PC-9 (cell line): ENCODE results near the gene NAT16. TPM values are rescaled to one million over a fixed set of nuclear protein-coding genes. Genes with fewer than 3 reads are reported as not detected.

Source experiments
- BruUV-seq: library from RNA; stranded (reverse); fragments of 400-500 nt; replicated peaks from 2 replicates; lab custom pipeline; 2021; lab: Mats Ljungman, UMichigan
- CTCF ChIA-PET: fragments of 300-600 bp; sonication (Branson Sonifier 250); formaldehyde crosslinking; loops from one replicate; lab custom pipeline; 2022; ENCODE audit warnings: antibody characterized with exemption; lab: Charles Lee
- POLR2A ChIA-PET: fragments of 300-600 bp; sonication (Branson Sonifier 250); formaldehyde crosslinking; loops from one replicate; lab custom pipeline; 2022; ENCODE audit warnings: antibody characterized with exemption; ENCODE audit not compliant: unreplicated experiment; lab: Charles Lee
- DNase-seq, 2 experiments: peaks; one replicate each; pipeline versions ENCODE4 v3.0.0 to v3.0.0-alpha.2; 2015 to 2022; ENCODE audit warnings: mixed read lengths in 1 of 2
- H2AFZ ChIP-seq: fragments of 200-600 bp; sonication (generic); 2 replicates; pipeline ENCODE4 v1.8.1; 2017; ENCODE audit warnings: antibody characterized with exemption
- H3F3A ChIP-seq: fragments of 200-600 bp; sonication (generic); 2 replicates; pipeline ENCODE4 v1.8.1; 2017; ENCODE audit warnings: antibody characterized with exemption, mild to moderate bottlenecking, low read depth; ENCODE audit not compliant: insufficient read depth
- H3K27ac ChIP-seq: fragments of 200-600 bp; sonication (generic); 2 replicates; pipeline ENCODE4 v1.6.1; 2016; ENCODE audit warnings: mixed run types
- H3K27me3 ChIP-seq: fragments of 200-600 bp; sonication (generic); 2 replicates; pipeline ENCODE4 v1.6.1; 2016; ENCODE audit warnings: low read depth, mixed run types; ENCODE audit not compliant: insufficient read depth
- H3K36me3 ChIP-seq: fragments of 200-600 bp; sonication (generic); 2 replicates; pipeline ENCODE4 v1.6.1; 2016; ENCODE audit warnings: low read depth, mixed run types
- H3K4me1 ChIP-seq: fragments of 200-600 bp; sonication (generic); replicated peaks from 2 replicates; pipeline ENCODE4 v1.6.1; 2016; ENCODE audit warnings: mixed run types; ENCODE audit not compliant: insufficient read depth
- H3K4me2 ChIP-seq: fragments of 200-600 bp; sonication (generic); 2 replicates; pipeline ENCODE4 v1.6.1; 2017; ENCODE audit warnings: mixed run types
- H3K4me3 ChIP-seq: fragments of 200-600 bp; sonication (generic); 2 replicates; pipeline ENCODE4 v1.6.1; 2016; ENCODE audit warnings: mixed run types
- H3K79me2 ChIP-seq: fragments of 200-600 bp; sonication (generic); 2 replicates; pipeline ENCODE4 v1.6.1; 2017; ENCODE audit warnings: low read depth, mixed run types
- H3K9me2 ChIP-seq: fragments of 200-600 bp; sonication (generic); 2 replicates; pipeline ENCODE4 v1.8.1; 2017; ENCODE audit warnings: mild to moderate bottlenecking; ENCODE audit not compliant: insufficient read depth
- H3K9me3 ChIP-seq: fragments of 200-600 bp; sonication (generic); 2 replicates; pipeline ENCODE4 v1.8.1; 2016; ENCODE audit warnings: low read depth; ENCODE audit not compliant: insufficient read depth
- H4K20me1 ChIP-seq: fragments of 200-600 bp; sonication (generic); 2 replicates; pipeline ENCODE4 v1.8.1; 2017; ENCODE audit not compliant: insufficient read depth
- CTCF ChIP-seq: fragments of 200-600 bp; sonication (generic); conservative IDR thresholded peaks from 2 replicates; pipeline ENCODE4 v1.6.1; 2017; ENCODE audit warnings: mixed run types, antibody characterized with exemption, mild to moderate bottlenecking, moderate library complexity
- EZH2 ChIP-seq: fragments of 200-600 bp; sonication (generic); IDR thresholded peaks from 2 replicates; pipeline ENCODE4 v1.8.0; 2017; ENCODE audit warnings: antibody characterized with exemption, low read depth
- intact Hi-C: fragments of 100-400 bp; cut with micrococcal nuclease; formaldehyde crosslinking; loops from one replicate; pipeline ENCODE4 v1.10.0; 2022; ENCODE audit not compliant: unreplicated experiment
- total RNA-seq: library from RNA; stranded (reverse); gene quantifications from 2 replicates; pipeline ENCODE4 v1.2.3, GENCODE V29; 2021

The NAT16 gene
- total RNA-seq, 1 experiment from 2014 or later = not detected

GRCh38 chr7:101211501-101211900, 31.4 kb upstream of the NAT16 start:
- Histone ChIP-seq H3K27ac (no peak overlapping the region), H4K20me1 (no peaks in the 10 kb centered on the region), H3K4me2 (no peak overlapping the region), H3K9me2 (no peaks in the 10 kb centered on the region), H3K4me3 (no peak overlapping the region), H3K4me1 (0 out of 2 replicates have a peak, but pooled peaks cover 6% of the 10 kb centered on the region), H3K79me2 (peaks cover 7% of the 10 kb centered on the region), H2AFZ (no peak overlapping the region), H3K9me3 (no peaks in the 10 kb centered on the region), H3K36me3 (no peaks in the 10 kb centered on the region), H3F3A (no peaks in the 10 kb centered on the region), H3K27me3 (no peaks in the 10 kb centered on the region)
- POLR2A ChIA-PET = no interaction called here
- no peak for DNase-seq
- TF ChIP-seq EZH2 (no peak), CTCF (no peak)
- intact Hi-C loops = no loop called here
- BruUV-seq = no TSS peak
- CTCF ChIA-PET = no interaction called here

- no peaks in the 10 kb centered on the region for H4K20me1 ChIP-seq
- H3K4me1 ChIP-seq = no peaks in the 10 kb centered on the region
- TF ChIP-seq CTCF = no peak
- H3K9me3 ChIP-seq = no peaks in the 10 kb centered on the region
- ChIA-PET CTCF (interaction anchor here (0.6 kb wide), 1 partner anchor 15 kb away, joined by 3 read pairs; no protein-coding TSS in a partner anchor), POLR2A (interaction anchor here (0.6 kb wide), 1 partner anchor 952 kb away, joined by 10 read pairs; no protein-coding TSS in a partner anchor)
- no peaks in the 10 kb centered on the region for H3K36me3 ChIP-seq
- no peaks in the 10 kb centered on the region for H3K79me2 ChIP-seq
- no peak for DNase-seq
- no peak overlapping the region for H3K4me2 ChIP-seq
- no peak overlapping the region for H3K4me3 ChIP-seq
- BruUV-seq = no TSS peak
- intact Hi-C loops = no loop called here
- H3K27ac ChIP-seq = no peak overlapping the region
- H3F3A ChIP-seq = no peaks in the 10 kb centered on the region
- no peaks in the 10 kb centered on the region for H3K9me2 ChIP-seq
- H2AFZ ChIP-seq = no peak overlapping the region
- H3K27me3 ChIP-seq = no peaks in the 10 kb centered on the region
Measured at GRCh38 chr7:101210143-101210542, 30.1 kb upstream of the NAT16 start.

GRCh38 chr7:101208794-101209193, 28.7 kb upstream of the NAT16 start:
- BruUV-seq = no TSS peak
- Histone ChIP-seq H3K4me1 (no peaks in the 10 kb centered on the region), H2AFZ (no peak overlapping the region), H3K36me3 (no peaks in the 10 kb centered on the region), H3K9me3 (no peaks in the 10 kb centered on the region), H3K4me3 (no peak overlapping the region), H3F3A (no peaks in the 10 kb centered on the region), H3K9me2 (no peaks in the 10 kb centered on the region), H4K20me1 (no peaks in the 10 kb centered on the region), H3K27ac (no peak overlapping the region), H3K27me3 (no peaks in the 10 kb centered on the region), H3K4me2 (no peak overlapping the region), H3K79me2 (no peaks in the 10 kb centered on the region)
- ChIA-PET CTCF (no interaction called here), POLR2A (interaction anchor here (0.6 kb wide), 1 partner anchor 1180 kb away, joined by 17 read pairs; no protein-coding TSS in a partner anchor)
- no peak for TF ChIP-seq EZH2
- DNase-seq = no peak
- intact Hi-C loops = no loop called here

GRCh38 chr7:101207459-101207858, 27.4 kb upstream of the NAT16 start:
- no peak for TF ChIP-seq EZH2
- no peak for TF ChIP-seq CTCF
- no peak for DNase-seq
- no TSS peak for BruUV-seq
- Histone ChIP-seq H3K4me2 (no peak overlapping the region), H2AFZ (no peak overlapping the region), H3K27ac (no peak overlapping the region), H3K9me2 (no peaks in the 10 kb centered on the region), H3K36me3 (no peaks in the 10 kb centered on the region), H3K9me3 (no peaks in the 10 kb centered on the region), H3K4me1 (no peaks in the 10 kb centered on the region), H3F3A (no peaks in the 10 kb centered on the region), H3K27me3 (no peaks in the 10 kb centered on the region), H3K79me2 (no peaks in the 10 kb centered on the region), H3K4me3 (no peak overlapping the region), H4K20me1 (no peaks in the 10 kb centered on the region)
- intact Hi-C loops = no loop called here
- ChIA-PET POLR2A (no interaction called here), CTCF (interaction anchor here (0.6 kb wide), 1 partner anchor 13 kb away, joined by 3 read pairs; no protein-coding TSS in a partner anchor)
